ENCODE data around the gene DNAJA3. TPM values are rescaled to one million over a fixed set of nuclear protein-coding genes. Genes with fewer than 3 reads are reported as not detected.

Gene DNAJA3
- 154 TPM for polyA plus RNA-seq (2012; ENCODE audit: insufficient read depth, insufficient read length, low read depth)

DNA sequence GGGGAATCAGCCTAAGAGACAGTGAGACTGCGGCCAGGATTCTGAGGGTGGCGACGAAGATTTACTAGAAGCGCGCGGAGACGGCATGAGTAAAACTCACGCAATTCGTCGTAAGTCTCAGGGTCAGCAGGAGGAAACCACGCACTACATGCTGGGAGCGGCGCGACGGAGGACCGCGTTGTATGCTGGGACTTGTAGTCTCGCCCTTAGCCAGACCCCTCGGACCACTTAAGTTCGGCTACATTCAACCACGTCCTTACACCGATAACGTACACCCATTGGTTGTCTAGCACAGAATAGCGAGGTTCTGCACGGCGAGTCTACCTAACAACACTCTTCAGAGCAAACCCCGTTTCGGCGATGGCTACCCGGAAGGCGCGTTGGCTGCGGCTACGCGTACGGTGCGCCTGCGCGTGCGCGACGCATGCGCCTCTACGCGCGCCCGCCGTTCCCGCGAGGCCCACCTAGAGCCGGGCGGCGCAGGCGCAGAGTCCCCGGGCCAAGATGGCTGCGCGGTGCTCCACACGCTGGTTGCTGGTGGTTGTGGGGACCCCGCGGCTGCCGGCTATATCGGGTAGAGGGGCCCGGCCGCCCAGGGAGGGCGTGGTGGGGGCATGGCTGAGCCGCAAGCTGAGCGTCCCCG lies at the start of gene DNAJA3:
Gene DNAJA3 (plus strand): TSS at position 491 of the 643 bp plus-strand sequence. CDS start 14 bp downstream, at position 505.
- Histone ChIP-seq H3K9me3 (no peaks in the 10 kb centered on the region), H3K36me3 (peaks cover 9% of the 10 kb centered on the region), H3K4me3 (ENCODE audit: low read depth, low read length) (peak within 1 kb of the TSS; percentile 97), H3K27me3 (no peaks in the 10 kb centered on the region), H3K4me1 (no peaks in the 10 kb centered on the region)
- peak; percentile 95 for DNase-seq
- TF ChIP-seq, protein P1, sequence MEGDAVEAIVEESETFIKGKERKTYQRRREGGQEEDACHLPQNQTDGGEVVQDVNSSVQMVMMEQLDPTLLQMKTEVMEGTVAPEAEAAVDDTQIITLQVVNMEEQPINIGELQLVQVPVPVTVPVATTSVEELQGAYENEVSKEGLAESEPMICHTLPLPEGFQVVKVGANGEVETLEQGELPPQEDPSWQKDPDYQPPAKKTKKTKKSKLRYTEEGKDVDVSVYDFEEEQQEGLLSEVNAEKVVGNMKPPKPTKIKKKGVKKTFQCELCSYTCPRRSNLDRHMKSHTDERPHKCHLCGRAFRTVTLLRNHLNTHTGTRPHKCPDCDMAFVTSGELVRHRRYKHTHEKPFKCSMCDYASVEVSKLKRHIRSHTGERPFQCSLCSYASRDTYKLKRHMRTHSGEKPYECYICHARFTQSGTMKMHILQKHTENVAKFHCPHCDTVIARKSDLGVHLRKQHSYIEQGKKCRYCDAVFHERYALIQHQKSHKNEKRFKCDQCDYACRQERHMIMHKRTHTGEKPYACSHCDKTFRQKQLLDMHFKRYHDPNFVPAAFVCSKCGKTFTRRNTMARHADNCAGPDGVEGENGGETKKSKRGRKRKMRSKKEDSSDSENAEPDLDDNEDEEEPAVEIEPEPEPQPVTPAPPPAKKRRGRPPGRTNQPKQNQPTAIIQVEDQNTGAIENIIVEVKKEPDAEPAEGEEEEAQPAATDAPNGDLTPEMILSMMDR (IDR thresholded peaks at IDR 0.05; ENCODE audit: low read depth, low read length): no peak

DNA sequence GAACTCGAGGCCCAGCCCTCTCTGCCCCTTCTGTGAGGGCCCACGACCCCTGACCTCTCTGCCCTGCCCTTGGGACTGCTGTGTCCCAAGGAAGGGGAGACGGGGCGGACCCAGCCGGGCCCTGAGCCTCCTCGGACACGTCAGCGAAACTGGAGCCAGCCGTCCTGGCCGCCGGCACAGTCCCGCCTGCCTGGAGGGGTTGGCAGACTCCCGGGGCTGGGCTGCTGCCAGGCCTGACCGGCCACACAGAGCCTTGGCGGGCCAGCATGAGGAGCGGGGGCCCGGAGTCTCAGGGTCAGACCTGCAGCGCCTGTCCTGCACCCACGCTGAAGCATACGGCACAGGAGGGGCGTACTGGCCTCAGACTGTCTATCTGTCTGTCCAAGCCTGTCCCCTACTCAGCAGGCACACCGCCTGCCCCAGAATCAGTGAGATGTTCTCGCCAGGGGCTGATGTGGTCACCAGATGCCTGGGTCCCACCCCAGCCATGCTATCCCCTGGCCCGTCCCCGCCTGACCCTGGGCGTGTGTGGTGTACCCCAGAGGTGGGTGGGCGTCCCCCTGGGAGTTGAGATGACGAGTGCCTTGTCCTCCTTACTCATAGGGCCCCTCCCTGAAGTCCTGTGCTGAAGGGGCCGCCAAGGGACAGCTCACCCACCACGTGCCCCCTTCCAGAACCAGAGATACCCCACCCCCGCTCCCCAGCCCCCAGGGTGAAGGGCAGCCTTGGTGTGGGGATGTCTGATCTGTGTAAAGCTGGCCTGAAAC lies 49.4 kb upstream of the DNAJA3 start:
- TF ChIP-seq, protein P1 (IDR thresholded peaks at IDR 0.05; ENCODE audit: low read depth, low read length): no peak
- Histone ChIP-seq H3K27me3 (no peaks in the 10 kb centered on the region), H3K36me3 (peaks cover 8% of the 10 kb centered on the region), H3K9me3 (no peaks in the 10 kb centered on the region), H3K4me1 (peaks cover 36% of the 10 kb centered on the region), H3K4me3 (ENCODE audit: low read depth, low read length) (no peak overlapping the region)
- DNase-seq: peak; percentile 71

DNA sequence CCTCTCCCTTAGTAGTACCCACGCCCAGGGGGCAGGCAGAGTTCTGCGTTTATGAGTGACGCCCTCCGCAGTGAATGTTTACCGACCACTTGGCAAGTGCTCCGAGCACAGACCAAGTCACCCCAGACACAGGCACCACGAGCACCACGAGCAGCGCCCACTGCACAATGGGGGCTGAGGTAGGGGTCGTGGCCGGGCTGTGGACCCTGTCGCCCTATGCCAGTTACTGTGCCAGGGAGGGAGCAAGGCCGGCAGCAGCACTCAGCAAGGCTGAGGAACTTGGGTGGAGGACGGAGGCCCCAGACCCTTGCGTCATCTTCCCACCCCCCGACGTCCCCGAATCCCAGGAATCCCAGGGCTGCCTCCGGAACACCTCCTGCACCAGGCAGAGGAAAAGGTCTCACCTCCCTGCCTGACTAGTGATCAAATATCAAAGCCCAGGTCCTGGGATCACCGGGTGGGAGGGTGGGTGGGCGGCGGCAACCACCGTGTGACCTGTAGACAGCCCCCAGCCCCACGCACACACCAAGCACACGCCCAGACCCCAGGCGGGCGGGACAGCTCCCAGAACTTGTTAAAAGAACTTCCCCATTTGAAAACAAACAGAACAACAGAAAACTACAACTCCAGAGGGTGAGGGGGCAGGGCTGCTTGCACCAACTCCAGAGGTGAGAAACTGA lies 48.6 kb upstream of the DNAJA3 start:
- no peaks in the 10 kb centered on the region for H3K9me3 ChIP-seq
- H3K4me3 ChIP-seq (ENCODE audit: low read depth, low read length): no peak overlapping the region
- no peak for DNase-seq
- peaks cover 16% of the 10 kb centered on the region for H3K36me3 ChIP-seq
- TF ChIP-seq, protein P1 (IDR thresholded peaks at IDR 0.05; ENCODE audit: low read depth, low read length): no peak
- peaks cover 33% of the 10 kb centered on the region for H3K4me1 ChIP-seq
- no peaks in the 10 kb centered on the region for H3K27me3 ChIP-seq

DNA sequence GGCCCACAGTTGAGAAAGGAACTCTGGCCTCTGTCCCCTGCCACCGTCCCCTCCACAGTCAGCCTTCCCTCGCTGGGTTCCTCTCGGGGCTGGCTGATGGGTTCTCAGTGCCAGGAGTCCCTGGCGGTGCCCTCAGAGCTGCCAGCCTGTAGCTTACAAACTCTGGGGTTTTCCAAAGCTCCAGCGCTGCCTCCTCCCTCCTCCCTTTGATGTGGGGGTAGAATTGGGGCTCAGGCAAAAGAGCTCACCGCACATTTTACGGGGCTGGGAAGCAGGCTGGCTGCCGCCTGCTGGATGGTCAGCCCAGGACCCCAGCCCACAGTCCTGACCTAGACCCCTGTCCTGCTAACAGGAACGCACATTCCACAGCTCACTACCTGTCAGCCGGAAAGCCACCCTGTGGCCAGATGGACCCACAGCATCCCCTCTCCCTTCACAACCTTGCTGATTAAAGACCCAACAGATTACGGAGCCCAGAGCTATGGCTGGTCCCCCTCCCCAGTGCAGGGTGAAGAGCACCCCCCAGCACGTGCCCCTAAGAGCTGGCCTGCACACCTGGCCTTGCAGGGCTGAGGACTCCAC lies 48.0 kb upstream of the DNAJA3 start:
- H3K27me3 ChIP-seq: no peaks in the 10 kb centered on the region
- no peaks in the 10 kb centered on the region for H3K9me3 ChIP-seq
- no peak overlapping the region for H3K4me3 ChIP-seq (ENCODE audit: low read depth, low read length)
- peaks cover 22% of the 10 kb centered on the region for H3K36me3 ChIP-seq
- peaks cover 33% of the 10 kb centered on the region for H3K4me1 ChIP-seq
- TF ChIP-seq, protein P1 (IDR thresholded peaks at IDR 0.05; ENCODE audit: low read depth, low read length): peak; percentile 23; the same call in 1 of the 2 replicates
- no peak for DNase-seq

DNA sequence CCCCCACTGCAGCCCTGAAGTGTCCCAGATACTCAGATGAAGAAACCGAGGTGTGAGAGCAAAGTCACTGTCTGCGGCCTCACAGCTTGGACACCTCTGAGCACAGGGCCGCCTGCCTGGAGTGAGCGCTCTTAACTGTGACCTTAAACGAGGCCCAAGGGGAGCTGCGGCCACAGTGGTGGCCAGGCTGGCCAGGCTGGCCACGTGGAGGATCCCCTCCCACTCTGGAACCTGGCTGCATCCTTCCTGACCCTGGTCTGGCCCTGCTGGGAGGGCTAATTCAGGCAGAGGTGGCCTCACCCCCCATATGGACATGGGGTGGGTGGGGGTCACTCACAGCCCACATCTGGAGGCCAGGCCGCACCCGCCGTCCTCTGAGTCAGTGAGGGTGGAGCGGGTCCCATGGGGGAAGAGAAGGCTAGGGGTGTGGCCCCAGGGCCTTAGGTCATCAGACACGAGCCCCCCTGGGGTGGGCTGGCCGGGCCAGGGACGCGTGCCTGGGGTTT lies 47.5 kb upstream of the DNAJA3 start:
- Histone ChIP-seq H3K9me3 (no peaks in the 10 kb centered on the region), H3K4me1 (peaks cover 32% of the 10 kb centered on the region), H3K4me3 (ENCODE audit: low read depth, low read length) (no peak overlapping the region), H3K36me3 (peaks cover 25% of the 10 kb centered on the region), H3K27me3 (no peaks in the 10 kb centered on the region)
- TF ChIP-seq, protein P1 (IDR thresholded peaks at IDR 0.05; ENCODE audit: low read depth, low read length): no peak
- DNase-seq: peak; percentile 13

Data from BE2C (cell line).